Astrocyte (in vitro differentiated cells and primary cell): ENCODE results near the gene SAP30L. TPM values are rescaled to one million over a fixed set of nuclear protein-coding genes. Genes with fewer than 3 reads are reported as not detected.

ENCODE experiments used
- DNase-seq: peaks from one replicate; pipeline ENCODE4 v3.0.0-alpha.2; 2010; ENCODE audit warnings: low read depth
- FAIRE-seq: peaks from 2 replicates; lab custom pipeline; 2011; peaks lifted over from hg19 to GRCh38; lab: Jason Lieb, UNC
- H2AFZ ChIP-seq: 2 replicates; pipeline ENCODE4 v1.6.0; 2012; ENCODE audit warnings: low read depth, low read length, inconsistent platforms
- H3K27ac ChIP-seq: 2 replicates; pipeline ENCODE4 v1.5.1; 2011; ENCODE audit warnings: low read depth, low read length, inconsistent platforms
- H3K27me3 ChIP-seq: 2 replicates; pipeline ENCODE4 v1.6.0; 2011; ENCODE audit warnings: low read length, inconsistent platforms; ENCODE audit not compliant: insufficient read depth
- H3K36me3 ChIP-seq: 2 replicates; pipeline ENCODE4 v1.5.1; 2011; ENCODE audit warnings: low read length, inconsistent platforms; ENCODE audit not compliant: insufficient read depth
- H3K4me1 ChIP-seq: 2 replicates; pipeline ENCODE4 v1.5.1; 2011; ENCODE audit warnings: low read length, inconsistent platforms; ENCODE audit not compliant: insufficient read depth
- H3K4me2 ChIP-seq: 2 replicates; pipeline ENCODE4 v1.6.0; 2012; ENCODE audit warnings: low read length, inconsistent platforms
- H3K4me3 ChIP-seq: 2 replicates; pipeline ENCODE4 v1.5.1; 2011; ENCODE audit warnings: low read depth, mild to moderate bottlenecking, low read length, inconsistent platforms; ENCODE audit not compliant: insufficient read depth
- H3K79me2 ChIP-seq: 2 replicates; pipeline ENCODE4 v1.6.0; 2012; ENCODE audit warnings: mild to moderate bottlenecking, low read length, inconsistent platforms; ENCODE audit not compliant: insufficient read depth
- H3K9ac ChIP-seq: 2 replicates; pipeline ENCODE4 v1.6.0; 2012; ENCODE audit warnings: mild to moderate bottlenecking, low read length, inconsistent platforms
- H3K9me3 ChIP-seq: 2 replicates; pipeline ENCODE4 v1.5.1; 2012; ENCODE audit warnings: low read depth, mild to moderate bottlenecking, low read length, inconsistent platforms; ENCODE audit not compliant: insufficient read depth
- H4K20me1 ChIP-seq: 2 replicates; pipeline ENCODE4 v1.6.0; 2012; ENCODE audit warnings: low read length, inconsistent platforms; ENCODE audit not compliant: insufficient read depth
- H3K27ac Mint-ChIP-seq: one replicate; pipeline ENCODE4 v1.8.0; 2021; ENCODE audit warnings: mild to moderate bottlenecking, mixed read lengths; ENCODE audit not compliant: unreplicated experiment
- H3K27me3 Mint-ChIP-seq: one replicate; pipeline ENCODE4 v1.8.0; 2021; ENCODE audit warnings: low read depth, mixed read lengths; ENCODE audit not compliant: unreplicated experiment
- H3K36me3 Mint-ChIP-seq: one replicate; pipeline ENCODE4 v1.8.0; 2021; ENCODE audit warnings: low read depth, mixed read lengths; ENCODE audit not compliant: unreplicated experiment
- H3K4me1 Mint-ChIP-seq: one replicate; pipeline ENCODE4 v1.8.0; 2021; ENCODE audit warnings: low read depth, mixed read lengths; ENCODE audit not compliant: unreplicated experiment
- H3K4me3 Mint-ChIP-seq: one replicate; pipeline ENCODE4 v1.8.0; 2021; ENCODE audit warnings: mild to moderate bottlenecking, moderate library complexity, mixed read lengths; ENCODE audit not compliant: unreplicated experiment
- H3K9me3 Mint-ChIP-seq: one replicate; pipeline ENCODE4 v1.8.0; 2021; ENCODE audit warnings: mild to moderate bottlenecking, mixed read lengths; ENCODE audit not compliant: unreplicated experiment
- CTCF ChIP-seq: IDR thresholded peaks from 2 replicates; pipeline ENCODE4 v1.5.1; 2011; ENCODE audit warnings: low read depth, mild to moderate bottlenecking, inconsistent platforms, low read length, moderate library complexity; ENCODE audit not compliant: insufficient read depth
- EZH2 ChIP-seq: IDR thresholded peaks from 2 replicates; pipeline ENCODE4 v1.6.1; 2012; ENCODE audit warnings: mild to moderate bottlenecking, low read length, inconsistent platforms; ENCODE audit not compliant: insufficient read depth
- total RNA-seq: library from RNA; stranded (reverse); gene quantifications from 2 replicates; pipeline ENCODE4 v1.2.1, GENCODE V29; 2021

Gene SAP30L
- total RNA-seq, 1 donor from 2014 or later = 26.3 TPM

DNA sequence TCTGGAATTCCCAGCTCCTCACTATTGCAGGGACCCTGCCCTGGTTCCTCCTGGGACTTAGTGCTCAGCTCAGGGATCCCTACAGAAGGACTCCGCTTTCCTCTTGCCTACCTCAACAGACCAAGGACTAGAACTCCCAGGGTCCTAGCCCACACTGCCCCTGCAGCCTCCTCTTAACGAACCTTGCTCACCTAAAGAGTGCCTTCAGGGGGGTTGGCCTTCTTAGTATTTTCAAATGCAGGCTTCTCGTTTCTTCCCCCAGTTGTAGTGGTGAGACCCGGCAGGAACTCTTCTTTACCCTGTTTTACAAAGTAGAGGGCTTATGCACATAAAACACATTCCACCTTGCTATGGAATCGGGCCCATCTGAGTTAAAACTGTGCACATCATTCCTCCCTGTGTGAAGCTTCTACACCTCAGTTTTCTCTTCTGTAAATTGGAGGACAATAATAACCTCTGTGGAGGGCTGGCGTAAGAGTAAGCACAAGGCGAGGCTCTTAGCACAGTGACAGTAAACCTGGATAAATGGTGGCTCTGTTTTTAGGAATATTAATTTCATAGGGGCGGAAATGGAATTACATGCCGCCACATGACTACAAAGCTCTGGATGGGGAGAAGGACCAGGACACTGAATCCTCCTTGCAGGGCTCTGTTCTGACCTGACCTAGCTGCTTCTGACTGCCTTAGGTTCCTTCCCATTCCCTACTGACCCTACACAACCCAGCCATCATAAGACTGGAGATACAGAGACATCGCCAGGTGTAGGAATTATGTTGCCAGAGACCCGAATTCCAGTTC is 36.0 kb downstream of the SAP30L start:
- Histone ChIP-seq H3K4me3 (no peak overlapping the region), H3K27me3 (peaks cover 98% of the 10 kb centered on the region), H3K36me3 (no peaks in the 10 kb centered on the region), H3K9ac (no peak overlapping the region), H3K79me2 (no peaks in the 10 kb centered on the region), H3K9me3 (peaks cover 3% of the 10 kb centered on the region), H4K20me1 (peaks cover 25% of the 10 kb centered on the region), H3K4me1 (peaks cover 12% of the 10 kb centered on the region), H3K27ac (no peak overlapping the region), H2AFZ (no peak overlapping the region), H3K4me2 (no peak overlapping the region)
- no peak overlapping the region for H3K27ac Mint-ChIP-seq
- peaks cover 1% of the 10 kb centered on the region for H3K4me1 Mint-ChIP-seq
- H3K27me3 Mint-ChIP-seq = peaks cover 86% of the 10 kb centered on the region
- H3K9me3 Mint-ChIP-seq = peaks cover 16% of the 10 kb centered on the region
- no peak overlapping the region for H3K4me3 Mint-ChIP-seq
- TF ChIP-seq CTCF = no peak
- TF ChIP-seq EZH2 = no peak
- peaks cover 1% of the 10 kb centered on the region for H3K36me3 Mint-ChIP-seq
- FAIRE-seq = no peak
- DNase-seq = no peak

DNA sequence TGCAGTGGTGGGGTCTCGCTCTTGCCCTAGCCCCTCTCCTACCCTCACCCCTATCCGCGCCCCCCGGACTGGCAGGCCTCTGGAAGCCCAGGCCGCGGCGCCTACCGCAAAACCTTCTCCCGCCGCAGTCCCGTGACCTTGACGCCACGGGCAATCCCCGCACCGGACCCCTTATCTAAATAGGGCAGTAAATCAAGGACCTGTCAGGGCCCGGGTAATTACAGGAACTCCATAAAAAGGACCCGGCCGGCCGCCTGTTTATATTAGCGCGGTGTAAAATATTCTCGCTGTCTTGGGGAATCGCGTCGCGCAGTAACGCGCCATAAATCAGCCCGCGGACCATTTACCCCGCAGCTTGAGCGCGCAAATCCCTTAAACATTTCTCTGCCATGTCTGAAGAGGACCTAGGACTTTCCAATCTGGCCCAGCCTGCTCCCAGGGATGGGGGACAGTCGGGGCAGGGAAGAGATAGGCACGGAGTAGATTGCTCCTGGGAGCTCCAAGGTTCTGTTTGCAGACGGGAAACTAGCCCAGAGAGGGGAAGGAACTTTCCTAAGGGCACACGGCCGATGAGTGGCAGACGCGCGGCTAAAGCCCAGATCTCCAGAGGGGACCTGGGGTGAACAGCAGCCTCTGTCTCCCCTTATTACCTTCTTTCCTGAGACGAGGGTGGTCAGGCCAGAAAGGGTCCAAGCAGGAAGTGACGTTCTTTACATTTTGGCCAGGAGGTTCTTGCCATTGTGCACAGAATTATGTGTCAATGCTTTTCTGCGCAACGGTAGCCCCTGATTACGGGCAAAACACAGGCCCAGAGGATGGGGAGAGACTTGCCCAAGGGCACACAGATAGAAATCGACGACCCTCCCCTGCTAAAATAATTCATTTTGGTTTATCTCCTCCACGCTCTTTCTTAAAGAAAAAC is 37.0 kb downstream of the SAP30L start:
- peaks cover 18% of the 10 kb centered on the region for H4K20me1 ChIP-seq
- H3K79me2 ChIP-seq = no peaks in the 10 kb centered on the region
- peaks cover 8% of the 10 kb centered on the region for H3K4me1 ChIP-seq
- H3K4me3 ChIP-seq = no peak overlapping the region
- peaks cover 88% of the 10 kb centered on the region for H3K27me3 Mint-ChIP-seq
- H3K36me3 ChIP-seq = no peaks in the 10 kb centered on the region
- H3K9me3 ChIP-seq = peaks cover 3% of the 10 kb centered on the region
- TF ChIP-seq CTCF (no peak), EZH2 (peak; percentile 61)
- H2AFZ ChIP-seq = no peak overlapping the region
- H3K9me3 Mint-ChIP-seq = peaks cover 16% of the 10 kb centered on the region
- DNase-seq (no peak), FAIRE-seq (no peak)
- no peak overlapping the region for H3K4me2 ChIP-seq
- H3K36me3 Mint-ChIP-seq = peaks cover 1% of the 10 kb centered on the region
- H3K27me3 ChIP-seq = peaks cover 98% of the 10 kb centered on the region
- H3K4me1 Mint-ChIP-seq = no peaks in the 10 kb centered on the region
- H3K27ac ChIP-seq = no peak overlapping the region
- H3K9ac ChIP-seq = no peak overlapping the region
- H3K27ac Mint-ChIP-seq = no peak overlapping the region
- H3K4me3 Mint-ChIP-seq = no peak overlapping the region
